Testis (tissue), 2 donors: ENCODE data around the gene AGXT.

ENCODE experiments used
- POLR2A ChIP-seq: fragments of 450-650 bp; IDR thresholded peaks from one replicate; pipeline ENCODE4 v1.6.1; 2017; ENCODE audit warnings: antibody characterized with exemption, mild to moderate bottlenecking, moderate library complexity
- TF ChIP-seq, protein P1 (sequence below), 3 experiments: fragments of 450-650 bp in 2 of 3; fragments of 200-600 bp in 1 of 3; sonication (generic) in 1 of 3; IDR thresholded peaks; one replicate each; pipeline ENCODE4 v1.5.1; 2016 to 2019; ENCODE audit warnings: antibody characterized with exemption in 3 of 3, mild to moderate bottlenecking in 2 of 3, moderate library complexity in 1 of 3

DNA sequence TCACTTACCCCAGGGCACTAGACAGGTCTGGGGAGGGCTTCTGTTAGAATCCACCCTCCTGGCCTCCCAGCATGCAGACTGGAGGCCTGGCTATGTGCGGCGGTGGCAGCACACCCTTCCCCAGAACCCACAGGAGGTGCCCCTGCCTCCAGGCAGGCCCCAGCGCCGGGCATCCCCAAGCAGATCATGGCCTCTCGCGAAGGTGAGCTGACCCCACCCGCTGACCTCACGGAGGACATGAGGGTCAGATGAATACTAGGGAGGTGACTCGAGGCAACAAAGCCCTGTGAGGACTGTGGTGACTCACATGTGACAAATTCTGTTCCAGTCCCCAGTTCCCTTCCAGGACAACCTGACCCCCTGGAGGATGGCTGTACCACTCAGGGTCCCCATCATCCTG is 25.4 kb downstream of the AGXT start:
- TF ChIP-seq POLR2A: no peak
- TF ChIP-seq, protein P1, sequence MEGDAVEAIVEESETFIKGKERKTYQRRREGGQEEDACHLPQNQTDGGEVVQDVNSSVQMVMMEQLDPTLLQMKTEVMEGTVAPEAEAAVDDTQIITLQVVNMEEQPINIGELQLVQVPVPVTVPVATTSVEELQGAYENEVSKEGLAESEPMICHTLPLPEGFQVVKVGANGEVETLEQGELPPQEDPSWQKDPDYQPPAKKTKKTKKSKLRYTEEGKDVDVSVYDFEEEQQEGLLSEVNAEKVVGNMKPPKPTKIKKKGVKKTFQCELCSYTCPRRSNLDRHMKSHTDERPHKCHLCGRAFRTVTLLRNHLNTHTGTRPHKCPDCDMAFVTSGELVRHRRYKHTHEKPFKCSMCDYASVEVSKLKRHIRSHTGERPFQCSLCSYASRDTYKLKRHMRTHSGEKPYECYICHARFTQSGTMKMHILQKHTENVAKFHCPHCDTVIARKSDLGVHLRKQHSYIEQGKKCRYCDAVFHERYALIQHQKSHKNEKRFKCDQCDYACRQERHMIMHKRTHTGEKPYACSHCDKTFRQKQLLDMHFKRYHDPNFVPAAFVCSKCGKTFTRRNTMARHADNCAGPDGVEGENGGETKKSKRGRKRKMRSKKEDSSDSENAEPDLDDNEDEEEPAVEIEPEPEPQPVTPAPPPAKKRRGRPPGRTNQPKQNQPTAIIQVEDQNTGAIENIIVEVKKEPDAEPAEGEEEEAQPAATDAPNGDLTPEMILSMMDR (IDR thresholded peaks at IDR 0.05): no peak
